HEK293T (cell line): ENCODE results near the gene NUP62CL.
"Not testable (repeated sequence)": the region's sequence is repeated elsewhere in the genome, so short reads cannot be mapped to it uniquely, and the experiment has no call there.

ENCODE experiments used
- CTCF ChIA-PET: fragments of 350-600 bp; formaldehyde crosslinking; extraction: SDS; loops from one replicate; lab custom pipeline; 2021; ENCODE audit warnings: antibody characterized with exemption, inconsistent platforms; lab: Yijun Ruan, JAX
- POLR2A ChIA-PET: fragments of 350-600 bp; formaldehyde crosslinking; extraction: SDS; loops from one replicate; lab custom pipeline; 2020; ENCODE audit warnings: antibody characterized with exemption, inconsistent platforms; lab: Yijun Ruan, JAX
- DNase-seq: peaks from one replicate; pipeline ENCODE4 v3.0.0; 2012; ENCODE audit warnings: mixed read lengths; ENCODE audit errors: extremely low spot score
- ARNT ChIP-seq: fragments of 450-650 bp; IDR thresholded peaks from 2 replicates; pipeline ENCODE4 v1.6.1; 2017; ENCODE audit warnings: mild to moderate bottlenecking
- BHLHE40 ChIP-seq: fragments of 450-650 bp; IDR thresholded peaks from 2 replicates; pipeline ENCODE4 v1.6.1; 2016; ENCODE audit warnings: mild to moderate bottlenecking, moderate library complexity, borderline replicate concordance
- CTBP1 ChIP-seq: fragments of 450-650 bp; IDR thresholded peaks from 2 replicates; pipeline ENCODE4 v1.6.1; 2016; ENCODE audit warnings: borderline replicate concordance
- ELF4 ChIP-seq: fragments of 450-650 bp; IDR thresholded peaks from 2 replicates; pipeline ENCODE4 v1.6.1; 2017; ENCODE audit warnings: antibody characterized with exemption
- FOXA1 ChIP-seq: fragments of 450-650 bp; IDR thresholded peaks from 2 replicates; pipeline ENCODE4 v1.6.1; 2016; ENCODE audit warnings: mild to moderate bottlenecking
- FOXK2 ChIP-seq: fragments of 450-650 bp; IDR thresholded peaks from 2 replicates; pipeline ENCODE4 v1.6.1; 2016; ENCODE audit warnings: mild to moderate bottlenecking
- FOXM1 ChIP-seq: fragments of 450-650 bp; IDR thresholded peaks from 2 replicates; pipeline ENCODE4 v1.6.1; 2017; ENCODE audit warnings: mild to moderate bottlenecking, borderline replicate concordance
- HDGF ChIP-seq: fragments of 450-650 bp; IDR thresholded peaks from 2 replicates; pipeline ENCODE4 v1.6.1; 2017; ENCODE audit warnings: antibody characterized with exemption, borderline replicate concordance
- L3MBTL2 ChIP-seq: fragments of 450-650 bp; conservative IDR thresholded peaks from 2 replicates; pipeline ENCODE4 v1.6.1; 2016; ENCODE audit warnings: mild to moderate bottlenecking
- LEF1 ChIP-seq: fragments of 450-650 bp; IDR thresholded peaks from 2 replicates; pipeline ENCODE4 v1.6.1; 2017; ENCODE audit warnings: mild to moderate bottlenecking, borderline replicate concordance
- NFRKB ChIP-seq: fragments of 450-650 bp; IDR thresholded peaks from 2 replicates; pipeline ENCODE4 v1.6.1; 2016; ENCODE audit warnings: mild to moderate bottlenecking, moderate library complexity
- PKNOX1 ChIP-seq: fragments of 450-650 bp; IDR thresholded peaks from 2 replicates; pipeline ENCODE4 v1.6.1; 2016
- SP1 ChIP-seq: fragments of 450-650 bp; IDR thresholded peaks from 2 replicates; pipeline ENCODE4 v1.6.1; 2017
- SUZ12 ChIP-seq: fragments of 450-650 bp; IDR thresholded peaks from 2 replicates; pipeline ENCODE4 v1.6.1; 2016; ENCODE audit warnings: mild to moderate bottlenecking
- TARDBP ChIP-seq: fragments of 450-650 bp; IDR thresholded peaks from 2 replicates; pipeline ENCODE4 v1.6.1; 2016
- ZNF384 ChIP-seq: fragments of 450-650 bp; IDR thresholded peaks from 2 replicates; pipeline ENCODE4 v1.6.1; 2016

Gene NUP62CL

GRCh38 chrX:107171369-107172102 is 34.7 kb downstream of the NUP62CL start:
- ChIA-PET POLR2A (no interaction called here), CTCF (no interaction called here)
- DNase-seq: no peak
- TF ChIP-seq CTBP1: no peak
- TF ChIP-seq TARDBP: no peak
- TF ChIP-seq FOXM1: no peak
- no peak for TF ChIP-seq SP1

GRCh38 chrX:107168712-107169111 is 37.5 kb downstream of the NUP62CL start:
- CTCF ChIA-PET: interaction anchor here (0.9 kb wide), 1 partner anchor 37 kb away, joined by 4 read pairs; no protein-coding TSS in a partner anchor
- no peak for DNase-seq
- no peak for TF ChIP-seq SP1
- no peak for TF ChIP-seq ELF4
- TF ChIP-seq FOXM1: no peak
- no peak for TF ChIP-seq L3MBTL2
- no peak for TF ChIP-seq ARNT
- TF ChIP-seq HDGF: no peak
- no peak for TF ChIP-seq FOXK2
- TF ChIP-seq PKNOX1: no peak
- TF ChIP-seq ZNF384: no peak
- TF ChIP-seq FOXA1: no peak
- no peak for TF ChIP-seq SUZ12
- POLR2A ChIA-PET: no interaction called here

GRCh38 chrX:107168257-107168656 is 38.0 kb downstream of the NUP62CL start:
- CTCF ChIA-PET: no interaction called here
- DNase-seq: no peak
- POLR2A ChIA-PET: no interaction called here
- TF ChIP-seq CTBP1 (no peak), L3MBTL2 (no peak), LEF1 (no peak)

GRCh38 chrX:107167163-107167921 is 38.9 kb downstream of the NUP62CL start:
- no peak for DNase-seq
- no peak for TF ChIP-seq BHLHE40
- TF ChIP-seq PKNOX1: no peak
- TF ChIP-seq TARDBP: no peak
- TF ChIP-seq FOXM1: no peak
- TF ChIP-seq NFRKB: no peak
- no peak for TF ChIP-seq L3MBTL2
- TF ChIP-seq SUZ12: no peak
- no peak for TF ChIP-seq ELF4
- TF ChIP-seq ARNT: no peak
- TF ChIP-seq SP1: no peak
- POLR2A ChIA-PET: no interaction called here
- CTCF ChIA-PET: no interaction called here

- CTCF ChIA-PET, POLR2A ChIA-PET: not testable (repeated sequence)
These were observed 48.6 kb downstream of the NUP62CL start for GRCh38 chrX:107157618-107158017.

GRCh38 chrX:107155621-107156430 is 50.4 kb downstream of the NUP62CL start:
- ChIA-PET CTCF (interaction anchor here (1.0 kb wide), 1 partner anchor 33 kb away, joined by 3 read pairs; no protein-coding TSS in a partner anchor), POLR2A (interaction anchor here (1.0 to 1.3 kb wide), 2 partner anchors 37 to 50 kb away, joined by 3 to 7 read pairs; partner anchors contain the start of genes DNAAF6, NUP62CL and RBM41)
- not testable (repeated sequence) for DNase-seq

More at GRCh38 chrX:107157618-107158017, 48.6 kb downstream of the NUP62CL start:
- not testable (repeated sequence) for DNase-seq

GRCh38 chrX:107154787-107155620 is 51.2 kb downstream of the NUP62CL start:
- ChIA-PET CTCF (interaction anchor here (0.6 to 1.0 kb wide), 3 partner anchors 13 to 170 kb away, joined by 3 read pairs; no protein-coding TSS in a partner anchor), POLR2A (interaction anchor here (1.0 to 1.3 kb wide), 2 partner anchors 36 to 51 kb away, joined by 3 to 7 read pairs; partner anchors contain the start of genes DNAAF6, NUP62CL and RBM41)

More at GRCh38 chrX:107154787-107155620, 51.2 kb downstream of the NUP62CL start:
- TF ChIP-seq FOXA1 (no peak), FOXK2 (no peak), BHLHE40 (no peak), HDGF (no peak), SUZ12 (no peak), ARNT (no peak), ELF4 (no peak), PKNOX1 (no peak), FOXM1 (no peak), L3MBTL2 (no peak), CTBP1 (no peak), TARDBP (no peak), ZNF384 (no peak), SP1 (no peak), LEF1 (no peak), NFRKB (no peak)
- DNase-seq: no peak
